A673 (cell line): ENCODE data around the gene PSD. TPM values are rescaled to one million over a fixed set of nuclear protein-coding genes. Genes with fewer than 3 reads are reported as not detected.

Experiments used
- BruUV-seq: library from RNA; stranded (reverse); fragments of 400-500 nt; replicated peaks from 2 replicates; lab custom pipeline; 2021; lab: Mats Ljungman, UMichigan
- CTCF ChIA-PET: fragments of 300-600 bp; sonication (Branson Sonifier 250); formaldehyde crosslinking; loops from one replicate; lab custom pipeline; 2022; ENCODE audit warnings: antibody characterized with exemption; lab: Charles Lee
- POLR2A ChIA-PET: fragments of 300-600 bp; sonication (Branson Sonifier 250); formaldehyde crosslinking; loops from one replicate; lab custom pipeline; 2022; ENCODE audit warnings: antibody characterized with exemption; ENCODE audit not compliant: low non-redundant PET; lab: Charles Lee
- DNase-seq: peaks from one replicate; pipeline ENCODE4 v3.0.0-alpha.2; 2015; ENCODE audit warnings: low spot score
- H3K27ac ChIP-seq: fragments of 200-600 bp; sonication (generic); 2 replicates; pipeline ENCODE4 v1.5.1; 2016; ENCODE audit warnings: mixed run types, low read depth, mild to moderate bottlenecking, mixed read lengths, antibody characterized with exemption, low read length; ENCODE audit not compliant: poor library complexity, severe bottlenecking
- H3K27me3 ChIP-seq: fragments of 200-600 bp; sonication (generic); replicated peaks from 2 replicates; pipeline ENCODE4 v1.6.1; 2017; ENCODE audit warnings: mixed run types, low read depth, mild to moderate bottlenecking, mixed read lengths, antibody characterized with exemption, low read length; ENCODE audit not compliant: insufficient read depth, poor library complexity
- H3K36me3 ChIP-seq: fragments of 200-600 bp; sonication (generic); 2 replicates; pipeline ENCODE4 v1.6.1; 2016; ENCODE audit warnings: mixed run types, mild to moderate bottlenecking, mixed read lengths, antibody characterized with exemption, low read length; ENCODE audit not compliant: insufficient read depth, poor library complexity, severe bottlenecking
- H3K4me1 ChIP-seq: fragments of 200-600 bp; sonication (generic); 2 replicates; pipeline ENCODE4 v1.6.1; 2017; ENCODE audit warnings: mixed run types, mild to moderate bottlenecking, mixed read lengths, antibody characterized with exemption, low read length; ENCODE audit not compliant: insufficient read depth, poor library complexity, severe bottlenecking
- H3K4me3 ChIP-seq: fragments of 200-600 bp; sonication (generic); 2 replicates; pipeline ENCODE4 v1.5.1; 2016; ENCODE audit warnings: low read depth, mixed run types, mild to moderate bottlenecking, mixed read lengths, low read length; ENCODE audit not compliant: poor library complexity, severe bottlenecking
- H3K9me3 ChIP-seq: fragments of 200-600 bp; sonication (generic); 2 replicates; pipeline ENCODE4 v1.6.1; 2016; ENCODE audit warnings: mixed run types, low read depth, mild to moderate bottlenecking, mixed read lengths, antibody characterized with exemption, low read length; ENCODE audit not compliant: poor library complexity, severe bottlenecking
- EZH2 ChIP-seq: fragments of 200-600 bp; sonication (generic); IDR thresholded peaks from 2 replicates; pipeline ENCODE4 v1.6.1; 2017; ENCODE audit warnings: borderline replicate concordance, low read depth, mild to moderate bottlenecking, mixed read lengths, antibody characterized with exemption, low read length; ENCODE audit not compliant: poor library complexity, severe bottlenecking
- intact Hi-C: fragments of 100-400 bp; cut with micrococcal nuclease; formaldehyde crosslinking; loops from one replicate; pipeline ENCODE4 v1.10.0; 2022; ENCODE audit not compliant: unreplicated experiment
- microRNA-seq: library from miRNA; unstranded; fragments of <30 nt; microRNA quantifications from one replicate; pipeline ENCODE4 v1.2.0, GENCODE V29; 2021
- total RNA-seq: library from RNA; stranded (reverse); gene quantifications from 2 replicates; pipeline ENCODE4 v1.2.3, GENCODE V29; 2021
- TF ChIP-seq, protein P1 (sequence below): fragments of 300-800, 200-600 bp; sonication (generic); conservative IDR thresholded peaks from 2 replicates; pipeline ENCODE4 v1.5.1; 2017; ENCODE audit warnings: low read depth, mild to moderate bottlenecking, antibody characterized with exemption, low read length, moderate library complexity, mixed read lengths

PSD gene
- total RNA-seq, 1 experiment from 2014 or later, result 5.8 TPM

DNA sequence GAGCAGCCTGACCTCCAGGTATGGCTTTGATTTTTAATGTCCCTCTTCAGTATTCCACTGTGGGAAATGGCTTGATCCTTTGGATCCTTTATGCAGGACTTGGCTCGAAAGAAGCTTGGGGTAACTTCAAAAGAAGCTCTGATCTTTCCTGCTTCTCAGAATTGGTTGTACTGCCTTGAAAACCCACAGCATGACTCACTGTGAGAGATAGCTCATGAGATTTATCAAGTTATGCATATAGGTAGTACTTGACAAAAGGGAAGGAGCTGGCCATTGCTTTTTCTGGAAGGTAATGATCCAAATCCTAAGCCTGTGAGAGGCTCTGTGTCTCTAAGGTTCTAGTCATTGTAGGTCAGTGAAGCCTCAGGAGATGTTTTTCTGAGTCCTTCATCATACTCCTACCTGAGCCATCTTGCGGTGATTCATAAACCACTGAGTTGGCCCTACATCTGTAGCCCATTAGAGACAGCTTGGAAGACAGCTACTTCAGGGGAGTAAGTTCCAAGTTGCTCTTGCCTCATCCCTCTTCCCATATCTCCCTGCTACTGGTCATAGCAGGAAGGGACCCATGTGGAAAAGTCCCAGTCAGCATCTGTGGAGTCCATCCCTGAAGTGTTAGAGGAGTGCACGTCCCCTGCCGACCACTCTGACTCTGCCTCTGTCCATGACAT is 59.7 kb downstream of the PSD start:
- CTCF ChIA-PET, result no interaction called here
- no TSS peak for BruUV-seq
- no peak for DNase-seq

DNA sequence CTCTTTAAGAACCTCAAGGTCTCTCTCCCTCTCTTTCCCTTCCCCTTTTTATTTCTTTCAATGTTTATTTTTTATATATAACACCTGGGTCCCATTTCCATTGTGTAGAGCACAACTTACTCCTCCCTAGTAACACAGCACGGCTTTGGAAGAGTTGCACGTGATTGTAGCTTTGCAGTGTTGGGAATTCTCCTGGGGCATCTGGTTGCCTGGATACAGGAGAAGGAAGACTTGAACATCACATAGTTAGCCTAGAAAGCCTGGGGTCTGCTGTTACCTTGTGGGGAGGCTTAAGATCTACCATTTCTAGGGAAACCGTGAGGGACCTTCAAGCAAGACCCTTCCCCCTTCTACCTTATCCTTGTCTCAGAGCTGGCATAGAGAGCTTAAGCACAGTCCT is 64.1 kb downstream of the PSD start:
- no peak overlapping the region for H3K4me3 ChIP-seq
- POLR2A ChIA-PET, result no interaction called here
- H3K27ac ChIP-seq, result no peak overlapping the region
- no peaks in the 10 kb centered on the region for H3K9me3 ChIP-seq
- H3K36me3 ChIP-seq, result peaks cover 22% of the 10 kb centered on the region
- TF ChIP-seq EZH2, result no peak
- TF ChIP-seq, protein P1, sequence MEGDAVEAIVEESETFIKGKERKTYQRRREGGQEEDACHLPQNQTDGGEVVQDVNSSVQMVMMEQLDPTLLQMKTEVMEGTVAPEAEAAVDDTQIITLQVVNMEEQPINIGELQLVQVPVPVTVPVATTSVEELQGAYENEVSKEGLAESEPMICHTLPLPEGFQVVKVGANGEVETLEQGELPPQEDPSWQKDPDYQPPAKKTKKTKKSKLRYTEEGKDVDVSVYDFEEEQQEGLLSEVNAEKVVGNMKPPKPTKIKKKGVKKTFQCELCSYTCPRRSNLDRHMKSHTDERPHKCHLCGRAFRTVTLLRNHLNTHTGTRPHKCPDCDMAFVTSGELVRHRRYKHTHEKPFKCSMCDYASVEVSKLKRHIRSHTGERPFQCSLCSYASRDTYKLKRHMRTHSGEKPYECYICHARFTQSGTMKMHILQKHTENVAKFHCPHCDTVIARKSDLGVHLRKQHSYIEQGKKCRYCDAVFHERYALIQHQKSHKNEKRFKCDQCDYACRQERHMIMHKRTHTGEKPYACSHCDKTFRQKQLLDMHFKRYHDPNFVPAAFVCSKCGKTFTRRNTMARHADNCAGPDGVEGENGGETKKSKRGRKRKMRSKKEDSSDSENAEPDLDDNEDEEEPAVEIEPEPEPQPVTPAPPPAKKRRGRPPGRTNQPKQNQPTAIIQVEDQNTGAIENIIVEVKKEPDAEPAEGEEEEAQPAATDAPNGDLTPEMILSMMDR, result no peak
- BruUV-seq, result no TSS peak
- intact Hi-C loops, result no loop called here
- CTCF ChIA-PET, result interaction anchor here (0.5 kb wide), 2 partner anchors 185 to 209 kb away, joined by 3 read pairs; no protein-coding TSS in a partner anchor
- no peaks in the 10 kb centered on the region for H3K4me1 ChIP-seq
- no peak for DNase-seq
- H3K27me3 ChIP-seq, result no peaks in the 10 kb centered on the region

More for the DNA sequence above, 59.7 kb downstream of the PSD start:
- Histone ChIP-seq H3K9me3 (no peaks in the 10 kb centered on the region), H3K4me1 (no peaks in the 10 kb centered on the region), H3K4me3 (no peak overlapping the region), H3K36me3 (peaks cover 24% of the 10 kb centered on the region), H3K27ac (no peak overlapping the region), H3K27me3 (no peaks in the 10 kb centered on the region)
- TF ChIP-seq, protein P1, result no peak
- TF ChIP-seq EZH2, result no peak
- POLR2A ChIA-PET, result no interaction called here
- intact Hi-C loops, result no loop called here

Small RNA genes lying within 50 kb of the gene (microRNA-seq; reads per million reads assigned to microRNA genes)
- 950 reads per million, percentile 80 among the genes with 10 or more reads in this experiment for gene MIR146B

Other genes with a start within 250 kb of the PSD start
- 0.44 TPM in 1 of 2 replicates, not detected in the other for gene ELOVL3, start 192.5 kb downstream of the PSD start, total RNA-seq
- not detected in 2 replicates for gene PITX3, start 177.3 kb downstream of the PSD start, total RNA-seq
- gene GBF1, start 173.3 kb downstream of the PSD start, total RNA-seq, result 48.4 and 50.0 TPM in 2 replicates
- gene NFKB2, start 23.1 kb downstream of the PSD start, total RNA-seq, result 29.8 and 33.2 TPM in 2 replicates
- gene FBXL15, start 2.1 kb upstream of the PSD start, total RNA-seq, result 8.9 and 11.6 TPM in 2 replicates
- gene CUEDC2, start 13.8 kb upstream of the PSD start, total RNA-seq, result 63.7 and 72.1 TPM in 2 replicates
- 0.42 TPM in 1 of 2 replicates, not detected in the other for gene C10orf95, start 32.8 kb upstream of the PSD start, total RNA-seq
- gene ACTR1A, start 83.9 kb upstream of the PSD start, total RNA-seq, result 128 and 130 TPM in 2 replicates
- 20.5 and 23.3 TPM in 2 replicates for gene SUFU, start 85.2 kb upstream of the PSD start, total RNA-seq
- gene TRIM8, start 225.7 kb upstream of the PSD start, total RNA-seq, result 29.4 and 32.0 TPM in 2 replicates